HepG2 (cell line): Measurements from ENCODE around the gene ZSWIM5.

Experiments
- AFF4 ChIP-seq: sonication (generic); formaldehyde crosslinking; IDR thresholded peaks from 2 replicates; pipeline ENCODE4 v1.4.0; 2020; ENCODE audit warnings: missing genetic modification reagents
- CTCF ChIP-seq: sonication (generic); formaldehyde crosslinking; IDR thresholded peaks from 2 replicates; pipeline ENCODE4 v1.5.0; 2020; ENCODE audit warnings: mild to moderate bottlenecking, missing genetic modification reagents, moderate library complexity
- ESRRA ChIP-seq: sonication (generic); formaldehyde crosslinking; IDR thresholded peaks from 2 replicates; pipeline ENCODE4 v1.5.1; 2020; ENCODE audit warnings: mild to moderate bottlenecking, low read depth, missing genetic modification reagents
- GMEB2 ChIP-seq: IDR thresholded peaks from 2 replicates; pipeline ENCODE4 v1.6.1; 2016; ENCODE audit warnings: missing biosample characterization, missing genetic modification reagents, low read depth
- POLR2A ChIP-seq, 2 experiments: IDR thresholded peaks; 2 replicates each; pipeline ENCODE4 v1.6.1; 2011; ENCODE audit warnings: low read depth in 2 of 2, low read length in 2 of 2, mild to moderate bottlenecking in 1 of 2, moderate library complexity in 1 of 2; ENCODE audit not compliant: insufficient read depth in 1 of 2
- SMC3 ChIP-seq: IDR thresholded peaks from 2 replicates; pipeline ENCODE4 v1.6.1; 2011; ENCODE audit warnings: low read length, improper control_type of control experiment

- no peak for TF ChIP-seq SMC3
- no peak for TF ChIP-seq ESRRA
- TF ChIP-seq AFF4 (CRISPR knock-in tag) = no peak
- no peak for TF ChIP-seq POLR2A (IDR thresholded peaks at IDR 0.05; ENCODE audit: insufficient read depth in 1 of 2, low read depth in 2 of 2, low read length in 2 of 2)
- TF ChIP-seq CTCF (CRISPR knock-in tag) = no peak
- TF ChIP-seq GMEB2 = no peak
Observed at GRCh38 chr1:45103534-45103933, 102.9 kb downstream of the ZSWIM5 start.
